Sigmoid colon (tissue), 4 donors: ENCODE measurements around the gene IL1RAPL1.

ENCODE experiments used
- EP300 ChIP-seq, 4 donors: sonication (generic); formaldehyde crosslinking; IDR thresholded peaks; one replicate each; pipeline ENCODE4 v1.6.1; 2017; ENCODE audit warnings: antibody characterized with exemption in 4 of 4
- POLR2A ChIP-seq, 2 donors: fragments of 450-650 bp; IDR thresholded peaks; one replicate each; pipeline ENCODE4 v1.6.1; 2016; ENCODE audit warnings: antibody characterized with exemption in 2 of 2, mild to moderate bottlenecking in 2 of 2, moderate library complexity in 2 of 2
- POLR2AphosphoS5 ChIP-seq, 4 donors: sonication (generic); formaldehyde crosslinking; IDR thresholded peaks; one replicate each; pipeline ENCODE4 v1.6.1; 2017; ENCODE audit warnings: antibody characterized with exemption in 4 of 4
- TF ChIP-seq, protein P1 (sequence below), 4 experiments: fragments of 450-650 bp in 3 of 4; fragments of 200-600 bp in 1 of 4; IDR thresholded peaks; one replicate each; pipeline ENCODE4 v1.5.1; 2016 to 2019; ENCODE audit warnings: antibody characterized with exemption in 4 of 4, mild to moderate bottlenecking in 3 of 4, moderate library complexity in 2 of 4

DNA sequence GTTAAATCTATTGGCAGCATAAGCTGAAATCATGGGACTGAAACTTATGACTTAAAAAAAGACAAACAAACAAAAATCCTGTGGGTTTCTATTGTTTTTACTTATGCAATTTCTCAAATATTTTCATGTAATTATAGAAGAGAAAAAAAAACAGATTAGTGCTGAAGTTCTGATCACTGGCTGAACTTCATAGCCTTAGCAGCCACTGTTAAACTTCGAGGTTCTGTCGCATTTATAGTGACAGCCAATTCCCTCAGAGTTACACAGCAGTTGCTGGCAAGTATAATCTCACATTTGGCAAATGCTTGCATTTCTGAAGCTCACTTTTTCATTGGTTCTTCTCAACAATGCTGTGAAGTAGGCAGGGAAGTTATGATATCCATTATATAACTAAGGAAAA is 879.2 kb downstream of the IL1RAPL1 start:
- TF ChIP-seq POLR2AphosphoS5 (IDR thresholded peaks at IDR 0.05) (no peak), EP300 (IDR thresholded peaks at IDR 0.05) (no peak), POLR2A (IDR thresholded peaks at IDR 0.05) (no peak)
- TF ChIP-seq, protein P1, sequence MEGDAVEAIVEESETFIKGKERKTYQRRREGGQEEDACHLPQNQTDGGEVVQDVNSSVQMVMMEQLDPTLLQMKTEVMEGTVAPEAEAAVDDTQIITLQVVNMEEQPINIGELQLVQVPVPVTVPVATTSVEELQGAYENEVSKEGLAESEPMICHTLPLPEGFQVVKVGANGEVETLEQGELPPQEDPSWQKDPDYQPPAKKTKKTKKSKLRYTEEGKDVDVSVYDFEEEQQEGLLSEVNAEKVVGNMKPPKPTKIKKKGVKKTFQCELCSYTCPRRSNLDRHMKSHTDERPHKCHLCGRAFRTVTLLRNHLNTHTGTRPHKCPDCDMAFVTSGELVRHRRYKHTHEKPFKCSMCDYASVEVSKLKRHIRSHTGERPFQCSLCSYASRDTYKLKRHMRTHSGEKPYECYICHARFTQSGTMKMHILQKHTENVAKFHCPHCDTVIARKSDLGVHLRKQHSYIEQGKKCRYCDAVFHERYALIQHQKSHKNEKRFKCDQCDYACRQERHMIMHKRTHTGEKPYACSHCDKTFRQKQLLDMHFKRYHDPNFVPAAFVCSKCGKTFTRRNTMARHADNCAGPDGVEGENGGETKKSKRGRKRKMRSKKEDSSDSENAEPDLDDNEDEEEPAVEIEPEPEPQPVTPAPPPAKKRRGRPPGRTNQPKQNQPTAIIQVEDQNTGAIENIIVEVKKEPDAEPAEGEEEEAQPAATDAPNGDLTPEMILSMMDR (IDR thresholded peaks at IDR 0.05), result no peak
